ENCODE results near the gene RNF138.

GRCh38 chr18:32091325-32091723, 350 bp upstream of the RNF138 start:
- TF ChIP-seq CTCF (IDR thresholded peaks at IDR 0.05) (no peak), POLR2A (IDR thresholded peaks at IDR 0.05) (no peak)

Data from uterus (tissue), 2 donors.